B cell (primary cell): ENCODE results near the gene SESN3. TPM values are rescaled to one million over a fixed set of nuclear protein-coding genes. Genes with fewer than 3 reads are reported as not detected.

Experiments used
- ATAC-seq: fragments of 200-7000 bp; cut with Tn5 transposase; one replicate; pipeline ENCODE4 v1.10.0; 2021; ENCODE audit warnings: low read depth, mild to moderate bottlenecking, moderate number of reproducible peaks, moderate library complexity
- CTCF ChIA-PET: fragments of 350-600 bp; sonication (Branson Sonifier 250); formaldehyde crosslinking; loops from one replicate; lab custom pipeline; 2021; ENCODE audit warnings: antibody characterized with exemption, inconsistent platforms; lab: Charles Lee
- POLR2A ChIA-PET: fragments of 350-600 bp; sonication (Branson Sonifier 250); formaldehyde crosslinking; loops from one replicate; lab custom pipeline; 2021; ENCODE audit warnings: antibody characterized with exemption; lab: Charles Lee
- DNase-seq: peaks from one replicate; pipeline ENCODE4 v3.0.0; 2013
- H2AFZ ChIP-seq: 2 replicates; pipeline ENCODE4 v1.6.1; 2012; ENCODE audit warnings: mild to moderate bottlenecking, low read depth, low read length; ENCODE audit not compliant: insufficient read depth, poor library complexity, severe bottlenecking
- H3K27ac ChIP-seq, 2 donors: 1 replicate in 1 of 2; 2 replicates in 1 of 2; pipeline ENCODE4 v1.5.1; 2012 to 2013; ENCODE audit warnings: low read length in 2 of 2, mild to moderate bottlenecking in 2 of 2, moderate library complexity in 1 of 2
- H3K27me3 ChIP-seq, 4 experiments: fragments of 200-600 bp in 1 of 4; sonication (generic) in 1 of 4; replicated peaks in 1 of 4; 1 replicate in 2 of 4; 2 replicates in 2 of 4; pipeline versions ENCODE4 v1.6.1 to v1.7.0; 2013 to 2016; ENCODE audit warnings: low read length in 3 of 4, mild to moderate bottlenecking in 2 of 4, mixed read lengths in 1 of 4, moderate library complexity in 1 of 4; ENCODE audit not compliant: insufficient read depth in 4 of 4, control insufficient read depth in 3 of 4; ENCODE audit errors: control extremely low read depth in 1 of 4
- H3K36me3 ChIP-seq, 2 experiments: replicated peaks in 1 of 2; 1 replicate in 1 of 2; 2 replicates in 1 of 2; pipeline versions ENCODE4 v1.6.1 to v1.7.1; 2013; ENCODE audit warnings: low read length in 1 of 2; ENCODE audit not compliant: insufficient read depth in 2 of 2, control insufficient read depth in 1 of 2; ENCODE audit errors: control extremely low read depth in 1 of 2, extremely low read depth in 1 of 2
- H3K4me1 ChIP-seq, 2 donors: fragments of 200-600 bp in 1 of 2; sonication (generic) in 1 of 2; 1 replicate in 1 of 2; 2 replicates in 1 of 2; pipeline versions ENCODE4 v1.5.1 to v1.6.1; 2013 to 2017; ENCODE audit warnings: low read length in 2 of 2; ENCODE audit not compliant: control insufficient read depth in 2 of 2, insufficient read depth in 2 of 2
- H3K4me2 ChIP-seq: replicated peaks from 2 replicates; pipeline ENCODE3; 2012; ENCODE audit warnings: mild to moderate bottlenecking, low read depth, low read length; ENCODE audit not compliant: poor library complexity, severe bottlenecking
- H3K4me3 ChIP-seq, 5 experiments: fragments of 200-600 bp in 1 of 5; sonication (generic) in 1 of 5; 1 replicate in 3 of 5; 2 replicates in 2 of 5; pipeline versions ENCODE4 v1.5.1 to v1.7.0; 2011 to 2016; ENCODE audit warnings: low read length in 4 of 5, mild to moderate bottlenecking in 4 of 5, low read depth in 2 of 5, control low read depth in 1 of 5, moderate library complexity in 1 of 5; ENCODE audit not compliant: insufficient read depth in 1 of 5; ENCODE audit errors: control extremely low read depth in 1 of 5, extremely low read depth in 1 of 5
- H3K79me2 ChIP-seq: fragments of 200-600 bp; sonication (generic); one replicate; pipeline ENCODE4 v1.6.0; 2016; ENCODE audit warnings: low read length; ENCODE audit not compliant: control insufficient read depth, insufficient read depth
- H3K9ac ChIP-seq: fragments of 200-600 bp; sonication (generic); 2 replicates; pipeline ENCODE4 v1.6.1; 2017; ENCODE audit warnings: mild to moderate bottlenecking, low read length, moderate library complexity
- H3K9me3 ChIP-seq, 3 donors: one replicate each; pipeline versions ENCODE4 v1.6.1 to v1.7.1; 2013; ENCODE audit warnings: low read length in 2 of 3; ENCODE audit not compliant: control insufficient read depth in 2 of 3, insufficient read depth in 1 of 3; ENCODE audit errors: control extremely low read depth in 1 of 3
- H4K20me1 ChIP-seq: 2 replicates; pipeline ENCODE4 v1.6.0; 2012; ENCODE audit warnings: mild to moderate bottlenecking, low read length; ENCODE audit not compliant: insufficient read depth, control insufficient read depth, poor library complexity, severe bottlenecking
- H3K27ac Mint-ChIP-seq: one replicate; pipeline ENCODE4 v1.8.0; 2021; ENCODE audit warnings: mixed read lengths
- H3K27me3 Mint-ChIP-seq: one replicate; pipeline ENCODE4 v1.8.0; 2021; ENCODE audit warnings: mixed read lengths
- H3K4me1 Mint-ChIP-seq: one replicate; pipeline ENCODE4 v1.8.0; 2021; ENCODE audit warnings: mixed read lengths
- H3K4me3 Mint-ChIP-seq: one replicate; pipeline ENCODE4 v1.8.0; 2021; ENCODE audit warnings: mixed read lengths
- H3K9me3 Mint-ChIP-seq: one replicate; pipeline ENCODE4 v1.8.0; 2022; ENCODE audit warnings: mixed read lengths; ENCODE audit not compliant: insufficient read depth
- EZH2 ChIP-seq: IDR thresholded peaks from 2 replicates; pipeline ENCODE4 v1.6.1; 2012; ENCODE audit warnings: borderline replicate concordance, low read depth, mild to moderate bottlenecking, moderate library complexity, low read length; ENCODE audit not compliant: insufficient read depth, poor library complexity, severe bottlenecking
- WGBS: methylation state at CpG from one replicate; pipeline ENCODE4 v1.1.5; 2013; ENCODE audit warnings: missing lambda C conversion rate; ENCODE audit not compliant: insufficient coverage; 5-methylcytosine and 5-hydroxymethylcytosine counted together
- intact Hi-C: fragments of 100-400 bp; cut with micrococcal nuclease; formaldehyde crosslinking; loops from one replicate; pipeline ENCODE4 v1.10.0; 2022
- polyA plus RNA-seq: library from polyadenylated mRNA; depleted of rRNA; stranded (reverse); fragments of >200 nt; gene quantifications from 2 replicates; pipeline ENCODE4 v1.2.3, GENCODE V29; 2012
- total RNA-seq, 2 donors: library from RNA; stranded (reverse); fragments of 120-200 nt in 1 of 2; gene quantifications; 1 replicate in 1 of 2; 2 replicates in 1 of 2; pipeline versions ENCODE4 v1.2.3 to v1.2.4, GENCODE V29; 2013 to 2022
- TF ChIP-seq, protein P1 (sequence below): fragments of 200-600 bp; IDR thresholded peaks from one replicate; pipeline ENCODE4 v1.8.0; 2022; ENCODE audit warnings: antibody characterized with exemption, mild to moderate bottlenecking

The SESN3 gene
- total and polyA plus RNA-seq, 2 donors (not counting 1 experiment from before 2014, with no cell fraction given): 10.1 to 519 TPM

DNA sequence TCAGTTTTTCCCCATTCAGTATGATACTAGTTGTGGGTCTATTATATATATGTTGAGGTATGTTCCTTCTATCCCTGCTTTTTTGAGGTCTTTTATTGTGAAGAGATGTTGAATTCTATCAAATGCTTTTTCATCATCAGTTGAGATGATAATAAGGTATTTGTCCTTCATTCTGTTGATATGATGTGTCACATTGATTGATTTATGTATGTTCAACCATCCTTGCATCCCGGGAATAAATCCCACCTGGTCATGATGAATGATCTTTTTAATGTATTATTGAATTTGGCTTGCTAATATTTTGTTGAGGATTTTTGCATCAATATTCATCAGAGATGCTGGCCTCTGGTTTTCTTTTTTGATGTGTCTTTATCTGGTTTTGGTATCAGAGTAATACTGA is 115.4 kb downstream of the SESN3 start:
- Histone ChIP-seq H4K20me1 (peaks cover 34% of the 10 kb centered on the region), H3K27me3 (no peaks in the 10 kb centered on the region), H3K4me1 (no peaks in the 10 kb centered on the region), H3K27ac (no peak overlapping the region), H3K4me2 (no peak overlapping the region), H3K9me3 (peaks cover 0 to 4% (median 1%) of the 10 kb centered on the region in 3 donors), H3K4me3 (no peak overlapping the region), H3K36me3 (peaks cover 3 to 4% of the 10 kb centered on the region in 2 experiments), H3K79me2 (peaks cover 96% of the 10 kb centered on the region), H3K9ac (no peak overlapping the region), H2AFZ (no peak overlapping the region)
- no peaks in the 10 kb centered on the region for H3K27me3 Mint-ChIP-seq
- DNase-seq: no peak
- H3K27ac Mint-ChIP-seq: no peak overlapping the region
- no peaks in the 10 kb centered on the region for H3K9me3 Mint-ChIP-seq
- no peak for ATAC-seq
- TF ChIP-seq EZH2: no peak
- TF ChIP-seq, protein P1, sequence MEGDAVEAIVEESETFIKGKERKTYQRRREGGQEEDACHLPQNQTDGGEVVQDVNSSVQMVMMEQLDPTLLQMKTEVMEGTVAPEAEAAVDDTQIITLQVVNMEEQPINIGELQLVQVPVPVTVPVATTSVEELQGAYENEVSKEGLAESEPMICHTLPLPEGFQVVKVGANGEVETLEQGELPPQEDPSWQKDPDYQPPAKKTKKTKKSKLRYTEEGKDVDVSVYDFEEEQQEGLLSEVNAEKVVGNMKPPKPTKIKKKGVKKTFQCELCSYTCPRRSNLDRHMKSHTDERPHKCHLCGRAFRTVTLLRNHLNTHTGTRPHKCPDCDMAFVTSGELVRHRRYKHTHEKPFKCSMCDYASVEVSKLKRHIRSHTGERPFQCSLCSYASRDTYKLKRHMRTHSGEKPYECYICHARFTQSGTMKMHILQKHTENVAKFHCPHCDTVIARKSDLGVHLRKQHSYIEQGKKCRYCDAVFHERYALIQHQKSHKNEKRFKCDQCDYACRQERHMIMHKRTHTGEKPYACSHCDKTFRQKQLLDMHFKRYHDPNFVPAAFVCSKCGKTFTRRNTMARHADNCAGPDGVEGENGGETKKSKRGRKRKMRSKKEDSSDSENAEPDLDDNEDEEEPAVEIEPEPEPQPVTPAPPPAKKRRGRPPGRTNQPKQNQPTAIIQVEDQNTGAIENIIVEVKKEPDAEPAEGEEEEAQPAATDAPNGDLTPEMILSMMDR: no peak
- intact Hi-C loops: no loop called here
- no CpG with 5 or more reads among the region's 1 CpG for WGBS
- POLR2A ChIA-PET: no interaction called here
- H3K4me1 Mint-ChIP-seq: peaks cover 24% of the 10 kb centered on the region
- CTCF ChIA-PET: no interaction called here
- H3K4me3 Mint-ChIP-seq: no peak overlapping the region

Other genes starting within 250 kb of the SESN3 start
- not detected in 2 replicates for gene KDM4E, start 205.9 kb downstream of the SESN3 start, total RNA-seq
- gene KDM4E, start 205.9 kb downstream of the SESN3 start, polyA plus RNA-seq: not detected in 2 replicates
- gene KDM4F, start 181.8 kb downstream of the SESN3 start, total RNA-seq: not detected in 2 replicates
- not detected in 2 replicates for gene KDM4F, start 181.8 kb downstream of the SESN3 start, polyA plus RNA-seq
- 64.2 and 69.5 TPM in 2 replicates for gene SRSF8, start 164.3 kb downstream of the SESN3 start, total RNA-seq
- gene SRSF8, start 164.3 kb downstream of the SESN3 start, polyA plus RNA-seq: 37.6 and 44.4 TPM in 2 replicates
- gene ENDOD1, start 141.4 kb downstream of the SESN3 start, total RNA-seq: 11.7 and 12.0 TPM in 2 replicates
- 7.0 and 8.6 TPM in 2 replicates for gene ENDOD1, start 141.4 kb downstream of the SESN3 start, polyA plus RNA-seq